HepG2 (cell line): ENCODE results near the gene TOM1L2. TPM values are rescaled to one million over a fixed set of nuclear protein-coding genes. Genes with fewer than 3 reads are reported as not detected.

Experiments
- ATF3 ChIP-seq: sonication (generic); formaldehyde crosslinking; IDR thresholded peaks from 2 replicates; pipeline ENCODE4 v1.4.0; 2020; ENCODE audit warnings: missing genetic modification reagents
- BCL6 ChIP-seq: IDR thresholded peaks from 2 replicates; pipeline ENCODE4 v1.6.1; 2016; ENCODE audit warnings: missing genetic modification reagents, missing compliant biosample characterization
- CBX1 ChIP-seq: IDR thresholded peaks from one replicate; pipeline ENCODE4 v1.6.1; 2016; ENCODE audit warnings: antibody characterized with exemption, low read depth
- GABPA ChIP-seq, 2 experiments: IDR thresholded peaks; 2 replicates each; pipeline ENCODE4 v1.6.1; 2011 to 2016; ENCODE audit warnings: low read depth in 2 of 2, low read length in 1 of 2, missing biosample characterization in 1 of 2, missing genetic modification characterization in 1 of 2
- GPBP1L1 ChIP-seq: sonication (generic); formaldehyde crosslinking; IDR thresholded peaks from 2 replicates; pipeline ENCODE4 v1.5.0; 2020; ENCODE audit warnings: mild to moderate bottlenecking, missing genetic modification reagents
- MXD3 ChIP-seq: IDR thresholded peaks from 2 replicates; pipeline ENCODE4 v1.6.1; 2016; ENCODE audit warnings: mild to moderate bottlenecking, missing biosample characterization, missing genetic modification reagents
- NFKB2 ChIP-seq: sonication (generic); formaldehyde crosslinking; IDR thresholded peaks from 2 replicates; pipeline ENCODE4 v1.4.0; 2020; ENCODE audit warnings: missing genetic modification reagents, borderline replicate concordance
- NPAS2 ChIP-seq: sonication (generic); formaldehyde crosslinking; IDR thresholded peaks from 2 replicates; pipeline ENCODE4 v1.8.0; 2022; ENCODE audit warnings: mild to moderate bottlenecking, missing genetic modification reagents, borderline replicate concordance
- POGK ChIP-seq: sonication (generic); formaldehyde crosslinking; conservative IDR thresholded peaks from 2 replicates; pipeline ENCODE4 v1.8.0; 2022; ENCODE audit warnings: mild to moderate bottlenecking, moderate library complexity, missing genetic modification reagents
- SMAD1 ChIP-seq: sonication (generic); formaldehyde crosslinking; IDR thresholded peaks from 2 replicates; pipeline ENCODE4 v1.4.0; 2020; ENCODE audit warnings: missing genetic modification reagents, low read depth, mild to moderate bottlenecking, borderline replicate concordance
- SUZ12 ChIP-seq: fragments of 150-350 bp; IDR thresholded peaks from 2 replicates; pipeline ENCODE4 v1.6.1; 2014; ENCODE audit warnings: low read depth, low read length
- ZFP36L1 ChIP-seq: sonication (generic); formaldehyde crosslinking; IDR thresholded peaks from 2 replicates; pipeline ENCODE4 v1.8.0; 2022; ENCODE audit warnings: mild to moderate bottlenecking, missing genetic modification reagents, moderate library complexity
- polyA plus RNA-seq, 8 experiments: library from polyadenylated mRNA; depleted of rRNA in 3 of 8; stranded (reverse) in 7 of 8; unstranded in 1 of 8; fragments of >200 nt; fragmentation: Illumina TruSeq in 4 of 8; extraction: Trizol in 4 of 8; gene quantifications; 2 replicates each; pipeline versions ENCODE4 v1.2.1 to v1.2.3, GENCODE V29; 2011 to 2016; ENCODE audit warnings: low read depth in 4 of 8, missing spikeins in 1 of 8, mixed read lengths in 1 of 8; ENCODE audit not compliant: insufficient read depth in 1 of 8
- total RNA-seq, 5 experiments: library from RNA; depleted of rRNA; stranded (reverse); fragments of >200 nt; fragmentation: Illumina TruSeq; extraction: Trizol; gene quantifications; 2 replicates each; pipeline ENCODE4 v1.2.3, GENCODE V29; 2016; ENCODE audit warnings: low read depth in 1 of 5
- TF ChIP-seq, protein P1 (sequence below): IDR thresholded peaks from 2 replicates; pipeline ENCODE4 v1.6.1; 2016
- TF ChIP-seq, protein P2 (sequence below): sonication (generic); formaldehyde crosslinking; IDR thresholded peaks from 2 replicates; pipeline ENCODE4 v1.5.1; 2020; ENCODE audit warnings: mild to moderate bottlenecking, missing genetic modification reagents
- TF ChIP-seq, protein P3 (sequence below), 2 experiments: sonication (generic) in 1 of 2; formaldehyde crosslinking in 1 of 2; IDR thresholded peaks; 2 replicates each; pipeline versions ENCODE4 v1.4.0 to v1.6.1; 2016 to 2020; ENCODE audit warnings: borderline replicate concordance in 1 of 2, low read depth in 1 of 2, mild to moderate bottlenecking in 1 of 2, missing genetic modification reagents in 1 of 2
- TF ChIP-seq, protein P4 (sequence below): IDR thresholded peaks from 2 replicates; pipeline ENCODE4 v1.6.1; 2012; ENCODE audit warnings: inconsistent platforms

The TOM1L2 gene
- total and polyA plus RNA-seq, 2 of the 13 experiments (the other 11 are each of a cell fraction or from before 2014, with no cell fraction given): 4.7 to 7.4 TPM

- TF ChIP-seq GABPA (IDR thresholded peaks at IDR 0.05; ENCODE audit: low read depth, low read length) (no peak), GABPA (CRISPR knock-in tag; IDR thresholded peaks at IDR 0.05; ENCODE audit: low read depth) (peak; percentile 69), GPBP1L1 (CRISPR knock-in tag) (no peak), NPAS2 (CRISPR knock-in tag) (no peak), SUZ12 (no peak), SMAD1 (CRISPR knock-in tag) (0 out of 2 replicates have a peak, but pooled peaks have one; percentile 76), CBX1 (no peak), POGK (CRISPR knock-in tag) (peak; percentile 92), MXD3 (peak; percentile 96), BCL6 (CRISPR knock-in tag) (peak; percentile 89), ZFP36L1 (CRISPR knock-in tag) (peak; percentile 76; the same call in 1 of the 2 replicates), ATF3 (CRISPR knock-in tag) (peak; percentile 53; the same call in 1 of the 2 replicates), NFKB2 (CRISPR knock-in tag) (peak; percentile 64)
- TF ChIP-seq, protein P1, sequence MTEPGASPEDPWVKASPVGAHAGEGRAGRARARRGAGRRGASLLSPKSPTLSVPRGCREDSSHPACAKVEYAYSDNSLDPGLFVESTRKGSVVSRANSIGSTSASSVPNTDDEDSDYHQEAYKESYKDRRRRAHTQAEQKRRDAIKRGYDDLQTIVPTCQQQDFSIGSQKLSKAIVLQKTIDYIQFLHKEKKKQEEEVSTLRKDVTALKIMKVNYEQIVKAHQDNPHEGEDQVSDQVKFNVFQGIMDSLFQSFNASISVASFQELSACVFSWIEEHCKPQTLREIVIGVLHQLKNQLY (CRISPR knock-in tag): peak; percentile 99
- TF ChIP-seq, protein P2, sequence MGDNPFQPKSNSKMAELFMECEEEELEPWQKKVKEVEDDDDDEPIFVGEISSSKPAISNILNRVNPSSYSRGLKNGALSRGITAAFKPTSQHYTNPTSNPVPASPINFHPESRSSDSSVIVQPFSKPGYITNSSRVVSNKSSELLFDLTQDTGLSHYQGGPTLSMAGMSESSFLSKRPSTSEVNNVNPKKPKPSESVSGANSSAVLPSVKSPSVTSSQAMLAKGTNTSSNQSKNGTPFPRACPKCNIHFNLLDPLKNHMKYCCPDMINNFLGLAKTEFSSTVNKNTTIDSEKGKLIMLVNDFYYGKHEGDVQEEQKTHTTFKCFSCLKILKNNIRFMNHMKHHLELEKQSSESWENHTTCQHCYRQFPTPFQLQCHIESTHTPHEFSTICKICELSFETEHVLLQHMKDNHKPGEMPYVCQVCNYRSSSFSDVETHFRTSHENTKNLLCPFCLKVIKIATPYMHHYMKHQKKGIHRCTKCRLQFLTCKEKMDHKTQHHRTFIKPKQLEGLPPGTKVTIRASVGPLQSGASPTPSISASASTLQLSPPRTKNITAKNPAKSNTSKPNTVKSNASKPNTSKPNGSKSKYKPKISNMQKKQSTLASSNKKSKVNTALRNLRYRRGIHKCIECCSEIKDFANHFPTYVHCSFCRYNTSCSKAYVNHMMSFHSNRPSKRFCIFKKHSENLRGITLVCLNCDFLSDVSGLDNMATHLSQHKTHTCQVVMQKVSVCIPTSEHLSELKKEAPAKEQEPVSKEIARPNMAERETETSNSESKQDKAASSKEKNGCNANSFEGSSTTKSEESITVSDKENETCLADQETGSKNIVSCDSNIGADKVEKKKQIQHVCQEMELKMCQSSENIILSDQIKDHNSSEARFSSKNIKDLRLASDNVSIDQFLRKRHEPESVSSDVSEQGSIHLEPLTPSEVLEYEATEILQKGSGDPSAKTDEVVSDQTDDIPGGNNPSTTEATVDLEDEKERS (CRISPR knock-in tag): peak; percentile 78; the same call in 1 of the 2 replicates
- TF ChIP-seq, protein P3, sequence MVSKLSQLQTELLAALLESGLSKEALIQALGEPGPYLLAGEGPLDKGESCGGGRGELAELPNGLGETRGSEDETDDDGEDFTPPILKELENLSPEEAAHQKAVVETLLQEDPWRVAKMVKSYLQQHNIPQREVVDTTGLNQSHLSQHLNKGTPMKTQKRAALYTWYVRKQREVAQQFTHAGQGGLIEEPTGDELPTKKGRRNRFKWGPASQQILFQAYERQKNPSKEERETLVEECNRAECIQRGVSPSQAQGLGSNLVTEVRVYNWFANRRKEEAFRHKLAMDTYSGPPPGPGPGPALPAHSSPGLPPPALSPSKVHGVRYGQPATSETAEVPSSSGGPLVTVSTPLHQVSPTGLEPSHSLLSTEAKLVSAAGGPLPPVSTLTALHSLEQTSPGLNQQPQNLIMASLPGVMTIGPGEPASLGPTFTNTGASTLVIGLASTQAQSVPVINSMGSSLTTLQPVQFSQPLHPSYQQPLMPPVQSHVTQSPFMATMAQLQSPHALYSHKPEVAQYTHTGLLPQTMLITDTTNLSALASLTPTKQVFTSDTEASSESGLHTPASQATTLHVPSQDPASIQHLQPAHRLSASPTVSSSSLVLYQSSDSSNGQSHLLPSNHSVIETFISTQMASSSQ (IDR thresholded peaks at IDR 0.05; ENCODE audit: low read depth): no peak
- TF ChIP-seq, protein P3 (CRISPR knock-in tag; IDR thresholded peaks at IDR 0.05; ENCODE audit: borderline replicate concordance): peak; percentile 71; the same call in 1 of the 2 replicates
- TF ChIP-seq, protein P4, sequence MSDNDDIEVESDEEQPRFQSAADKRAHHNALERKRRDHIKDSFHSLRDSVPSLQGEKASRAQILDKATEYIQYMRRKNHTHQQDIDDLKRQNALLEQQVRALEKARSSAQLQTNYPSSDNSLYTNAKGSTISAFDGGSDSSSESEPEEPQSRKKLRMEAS: peak; percentile 100
These were observed 141.4 kb downstream of the TOM1L2 start (continued) for GRCh38 chr17:17830740-17831207.
